ENCODE data around the gene EMP1.

Gene EMP1

GRCh38 chr12:13164921-13165616, 31.5 kb upstream of the EMP1 start:
- H3K4me1 Mint-ChIP-seq: no peaks in the 10 kb centered on the region
- H3K27me3 Mint-ChIP-seq: peaks cover 2% of the 10 kb centered on the region
- DNase-seq (ENCODE audit: low spot score in 2 of 2): no peak
- H3K36me3 Mint-ChIP-seq: no peaks in the 10 kb centered on the region
- H3K9me3 Mint-ChIP-seq: peaks cover 3% of the 10 kb centered on the region
- no peak overlapping the region for H3K4me3 Mint-ChIP-seq
- ATAC-seq (ENCODE audit: low read depth): no peak
- H3K27ac Mint-ChIP-seq: no peak overlapping the region

- H3K9me3 Mint-ChIP-seq: peaks cover 3% of the 10 kb centered on the region
- DNase-seq (ENCODE audit: low spot score in 2 of 2) (no peak), ATAC-seq (ENCODE audit: low read depth) (peak; percentile 78)
- no peaks in the 10 kb centered on the region for H3K36me3 Mint-ChIP-seq
- H3K4me1 Mint-ChIP-seq: no peaks in the 10 kb centered on the region
- H3K27ac Mint-ChIP-seq: no peak overlapping the region
- no peak overlapping the region for H3K4me3 Mint-ChIP-seq
- H3K27me3 Mint-ChIP-seq: peaks cover 2% of the 10 kb centered on the region
Measured at GRCh38 chr12:13165617-13166041, 30.9 kb upstream of the EMP1 start.

DNA sequence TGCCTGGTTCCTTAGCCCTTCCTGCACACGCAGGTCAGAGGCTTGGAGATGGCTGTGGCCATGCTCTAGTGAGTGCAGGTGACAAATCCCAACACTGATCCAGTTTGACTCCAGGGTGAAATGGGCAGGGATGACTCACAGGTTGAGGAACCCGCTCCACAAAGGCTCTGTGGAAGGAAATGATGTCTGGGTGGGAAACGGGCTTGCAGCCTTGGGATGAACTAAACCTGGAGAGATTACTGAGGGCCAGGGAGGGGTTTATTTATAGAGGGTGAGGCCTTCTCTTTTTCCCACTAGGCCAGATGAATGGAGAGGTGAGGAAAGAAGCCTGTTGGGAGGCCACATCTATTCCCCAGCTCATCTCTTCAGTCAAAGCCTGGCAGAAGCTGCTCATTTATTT, 29.3 kb upstream of the EMP1 start:
- Mint-ChIP-seq H3K36me3 (no peaks in the 10 kb centered on the region), H3K27me3 (peaks cover 8% of the 10 kb centered on the region), H3K4me1 (no peaks in the 10 kb centered on the region), H3K27ac (no peak overlapping the region), H3K9me3 (peaks cover 3% of the 10 kb centered on the region), H3K4me3 (no peak overlapping the region)
- no peak for ATAC-seq (ENCODE audit: low read depth)
- no peak for DNase-seq (ENCODE audit: low spot score in 2 of 2)

DNA sequence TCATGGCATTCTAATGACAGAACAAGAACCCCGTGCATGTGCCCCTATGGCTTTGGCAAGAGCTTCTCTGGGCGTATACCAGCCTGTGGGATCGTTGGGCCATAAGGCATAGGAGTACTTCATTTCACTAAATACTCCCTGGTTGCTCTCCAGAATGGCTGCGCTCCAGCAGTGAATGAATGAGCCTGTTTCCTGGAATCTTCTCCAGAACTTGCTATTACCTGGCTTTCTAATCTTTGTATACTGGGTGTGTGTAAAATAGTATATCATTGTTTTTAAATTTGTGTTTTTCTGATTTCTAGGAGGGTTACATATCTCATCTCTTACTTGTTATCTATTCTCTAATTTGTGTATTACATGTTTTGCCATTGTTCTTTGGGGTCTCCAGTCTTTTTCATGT, 28.6 kb upstream of the EMP1 start:
- Mint-ChIP-seq H3K27me3 (peaks cover 8% of the 10 kb centered on the region), H3K4me3 (no peak overlapping the region), H3K36me3 (no peaks in the 10 kb centered on the region), H3K4me1 (peaks cover 5% of the 10 kb centered on the region), H3K27ac (no peak overlapping the region), H3K9me3 (peaks cover 3% of the 10 kb centered on the region)
- ATAC-seq (ENCODE audit: low read depth) (no peak), DNase-seq (ENCODE audit: low spot score in 2 of 2) (no peak)

- no peaks in the 10 kb centered on the region for H3K36me3 Mint-ChIP-seq
- H3K4me3 Mint-ChIP-seq: no peak overlapping the region
- no peak overlapping the region for H3K27ac Mint-ChIP-seq
- peaks cover 15% of the 10 kb centered on the region for H3K4me1 Mint-ChIP-seq
- ATAC-seq (ENCODE audit: low read depth): no peak
- peaks cover 8% of the 10 kb centered on the region for H3K27me3 Mint-ChIP-seq
- no peak for DNase-seq (ENCODE audit: low spot score in 2 of 2)
- H3K9me3 Mint-ChIP-seq: peaks cover 3% of the 10 kb centered on the region
Measured at GRCh38 chr12:13169272-13169671, 27.3 kb upstream of the EMP1 start.

GRCh38 chr12:13170892-13171490, 25.5 kb upstream of the EMP1 start:
- H3K4me3 Mint-ChIP-seq: no peak overlapping the region
- no peak for ATAC-seq (ENCODE audit: low read depth)
- no peak for DNase-seq (ENCODE audit: low spot score in 2 of 2)
- H3K36me3 Mint-ChIP-seq: no peaks in the 10 kb centered on the region
- peaks cover 3% of the 10 kb centered on the region for H3K9me3 Mint-ChIP-seq
- no peak overlapping the region for H3K27ac Mint-ChIP-seq
- H3K4me1 Mint-ChIP-seq: peaks cover 15% of the 10 kb centered on the region
- H3K27me3 Mint-ChIP-seq: peaks cover 8% of the 10 kb centered on the region

DNA sequence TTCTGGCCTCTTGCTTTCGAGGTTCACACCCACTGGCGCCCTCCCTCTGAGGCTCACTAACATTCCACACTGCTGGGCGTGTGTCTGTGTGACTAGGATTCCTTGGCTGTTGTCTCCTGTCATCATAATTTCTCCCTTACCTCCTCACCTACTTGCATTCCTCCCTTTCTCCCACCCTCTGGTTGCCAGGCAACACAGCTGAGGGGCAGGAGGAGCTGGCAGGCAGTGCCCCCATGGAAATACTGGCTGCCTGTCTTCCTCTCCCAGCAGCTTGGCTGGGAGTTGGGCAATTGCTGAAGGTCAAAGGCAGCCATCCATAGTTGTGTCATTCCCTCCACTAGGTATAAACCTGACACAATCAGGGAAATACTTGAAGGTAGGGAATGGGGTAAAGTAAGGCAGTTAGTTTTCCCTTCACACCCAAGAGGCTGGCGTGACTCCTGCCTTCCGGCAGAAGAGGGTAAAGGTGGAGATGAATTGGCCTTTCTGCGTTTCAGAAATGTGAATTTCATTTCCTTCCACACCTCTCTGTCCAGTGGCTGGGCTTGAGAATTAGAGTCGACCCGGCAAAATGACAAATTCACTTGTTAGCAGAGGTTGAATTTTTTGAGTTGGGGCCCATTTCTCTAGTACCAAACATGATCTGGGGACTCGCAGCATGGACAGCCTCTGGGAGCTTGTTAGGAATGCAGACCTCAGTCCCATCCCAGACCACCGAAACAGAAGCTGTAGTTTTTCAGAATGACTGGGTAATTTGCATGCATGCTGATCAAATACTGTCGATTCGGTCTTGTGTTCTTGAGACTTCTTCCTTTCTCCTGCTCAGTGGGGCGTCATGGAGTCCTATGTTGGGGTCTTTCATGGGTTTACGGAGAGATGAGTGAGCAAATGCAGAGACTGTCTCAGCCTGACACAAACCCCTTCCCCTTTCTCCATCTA, 24.3 kb upstream of the EMP1 start:
- Mint-ChIP-seq H3K27ac (no peak overlapping the region), H3K36me3 (no peaks in the 10 kb centered on the region), H3K4me3 (peak overlapping the region; percentile 40), H3K27me3 (peaks cover 12% of the 10 kb centered on the region), H3K9me3 (peaks cover 3% of the 10 kb centered on the region), H3K4me1 (peaks cover 15% of the 10 kb centered on the region)
- peak; percentile 30 for ATAC-seq (ENCODE audit: low read depth)
- no peak for DNase-seq (ENCODE audit: low spot score in 2 of 2)

GRCh38 chr12:13173012-13173932, 23.3 kb upstream of the EMP1 start:
- H3K27ac Mint-ChIP-seq: no peak overlapping the region
- no peaks in the 10 kb centered on the region for H3K36me3 Mint-ChIP-seq
- DNase-seq (ENCODE audit: low spot score in 2 of 2) (peak in 1 of 2 donors; percentile 21), ATAC-seq (ENCODE audit: low read depth) (peak; percentile 94)
- H3K27me3 Mint-ChIP-seq: peaks cover 20% of the 10 kb centered on the region
- H3K4me3 Mint-ChIP-seq: peak overlapping the region; percentile 40
- H3K4me1 Mint-ChIP-seq: peaks cover 15% of the 10 kb centered on the region
- no peaks in the 10 kb centered on the region for H3K9me3 Mint-ChIP-seq

GRCh38 chr12:13175499-13175898, 21.0 kb upstream of the EMP1 start:
- peaks cover 24% of the 10 kb centered on the region for H3K4me1 Mint-ChIP-seq
- DNase-seq (ENCODE audit: low spot score in 2 of 2): no peak
- no peak for ATAC-seq (ENCODE audit: low read depth)
- H3K36me3 Mint-ChIP-seq: no peaks in the 10 kb centered on the region
- peaks cover 24% of the 10 kb centered on the region for H3K27me3 Mint-ChIP-seq
- no peak overlapping the region for H3K4me3 Mint-ChIP-seq
- H3K9me3 Mint-ChIP-seq: no peaks in the 10 kb centered on the region
- no peak overlapping the region for H3K27ac Mint-ChIP-seq

- H3K36me3 Mint-ChIP-seq: no peaks in the 10 kb centered on the region
Measured at GRCh38 chr12:13176256-13176655, 20.3 kb upstream of the EMP1 start.

GRCh38 chr12:13177373-13177772, 19.2 kb upstream of the EMP1 start:
- no peaks in the 10 kb centered on the region for H3K9me3 Mint-ChIP-seq
- no peaks in the 10 kb centered on the region for H3K36me3 Mint-ChIP-seq
- DNase-seq (ENCODE audit: low spot score in 2 of 2) (no peak), ATAC-seq (ENCODE audit: low read depth) (no peak)
- H3K27me3 Mint-ChIP-seq: peaks cover 23% of the 10 kb centered on the region
- H3K27ac Mint-ChIP-seq: no peak overlapping the region
- no peak overlapping the region for H3K4me3 Mint-ChIP-seq
- peaks cover 24% of the 10 kb centered on the region for H3K4me1 Mint-ChIP-seq

More at GRCh38 chr12:13176256-13176655, 20.3 kb upstream of the EMP1 start:
- H3K27ac Mint-ChIP-seq: no peak overlapping the region
- ATAC-seq (ENCODE audit: low read depth): no peak
- peaks cover 24% of the 10 kb centered on the region for H3K4me1 Mint-ChIP-seq
- H3K27me3 Mint-ChIP-seq: peaks cover 20% of the 10 kb centered on the region
- no peak for DNase-seq (ENCODE audit: low spot score in 2 of 2)
- H3K4me3 Mint-ChIP-seq: no peak overlapping the region
- no peaks in the 10 kb centered on the region for H3K9me3 Mint-ChIP-seq

- Mint-ChIP-seq H3K9me3 (no peaks in the 10 kb centered on the region), H3K27ac (no peak overlapping the region), H3K4me3 (no peak overlapping the region), H3K27me3 (peaks cover 23% of the 10 kb centered on the region), H3K36me3 (no peaks in the 10 kb centered on the region), H3K4me1 (peaks cover 19% of the 10 kb centered on the region)
- DNase-seq (ENCODE audit: low spot score in 2 of 2) (no peak), ATAC-seq (ENCODE audit: low read depth) (no peak)
Measured at GRCh38 chr12:13177906-13178305, 18.6 kb upstream of the EMP1 start.

GRCh38 chr12:13178568-13179210, 17.8 kb upstream of the EMP1 start:
- Mint-ChIP-seq H3K27me3 (peaks cover 23% of the 10 kb centered on the region), H3K9me3 (no peaks in the 10 kb centered on the region), H3K4me1 (peaks cover 11% of the 10 kb centered on the region), H3K27ac (no peak overlapping the region), H3K4me3 (no peak overlapping the region), H3K36me3 (no peaks in the 10 kb centered on the region)
- no peak for ATAC-seq (ENCODE audit: low read depth)
- DNase-seq (ENCODE audit: low spot score in 2 of 2): no peak
